ENCODE data around the gene LOX. TPM values are rescaled to one million over a fixed set of nuclear protein-coding genes. Genes with fewer than 3 reads are reported as not detected.

The LOX gene
- total RNA-seq, 1 experiment from 2014 or later, result 0.79 TPM

GRCh38 chr5:122029818-122030217, 48.2 kb downstream of the LOX start:
- Histone ChIP-seq H2BK5ac (ENCODE audit: insufficient read length, low read length) (no peak overlapping the region), H2BK20ac (ENCODE audit: low read depth, low read length, poor library complexity, severe bottlenecking) (no peak overlapping the region), H3K4me2 (ENCODE audit: insufficient read depth, insufficient read length, low read length) (no peak overlapping the region), H2BK15ac (ENCODE audit: low read depth, low read length) (no peak overlapping the region), H2BK120ac (ENCODE audit: low read depth, low read length, poor library complexity, severe bottlenecking) (no peak overlapping the region), H3K56ac (ENCODE audit: insufficient read length, low read depth, low read length) (no peak overlapping the region), H3K14ac (ENCODE audit: insufficient read depth, low read length) (no peak overlapping the region), H3K9me3 (ENCODE audit: control insufficient read depth, low read depth, low read length) (no peaks in the 10 kb centered on the region), H3K27ac (ENCODE audit: insufficient read length, low read depth, low read length) (no peak overlapping the region), H3K18ac (ENCODE audit: insufficient read length, low read depth, low read length) (no peak overlapping the region), H3K4ac (ENCODE audit: low read depth, low read length) (no peak overlapping the region), H3K79me2 (ENCODE audit: insufficient read depth, low read length) (no peaks in the 10 kb centered on the region), H3K27me3 (ENCODE audit: insufficient read depth, low read length) (no peaks in the 10 kb centered on the region), H3K79me1 (ENCODE audit: insufficient read depth, low read depth, low read length, poor library complexity, severe bottlenecking) (no peaks in the 10 kb centered on the region), H3K9ac (ENCODE audit: extremely low read depth, insufficient read length, low read length) (no peak overlapping the region), H4K91ac (ENCODE audit: insufficient read length, low read depth, low read length) (no peak overlapping the region), H2AK5ac (ENCODE audit: insufficient read length, low read length) (no peak overlapping the region), H3K23ac (ENCODE audit: insufficient read length, low read depth, low read length) (no peak overlapping the region), H2AFZ (ENCODE audit: low read length) (no peak overlapping the region), H4K8ac (replicated peaks; ENCODE audit: insufficient read length, low read depth, low read length) (no peak overlapping the region), H4K5ac (ENCODE audit: insufficient read length, low read depth, low read length) (no peak overlapping the region), H2BK12ac (ENCODE audit: insufficient read length, low read depth, low read length) (no peak overlapping the region), H3K23me2 (ENCODE audit: insufficient read length, low read depth, low read length, poor library complexity, severe bottlenecking) (no peaks in the 10 kb centered on the region), H3K4me1 (ENCODE audit: insufficient read depth, low read length) (no peaks in the 10 kb centered on the region), H4K20me1 (ENCODE audit: control insufficient read depth, insufficient read depth, insufficient read length) (no peaks in the 10 kb centered on the region), H3T11ph (ENCODE audit: low read length) (no peak overlapping the region)
- no peaks in the 10 kb centered on the region for H3K4me1 Mint-ChIP-seq
- no peak overlapping the region for H3K27ac Mint-ChIP-seq
- H3K9me3 Mint-ChIP-seq, result no peaks in the 10 kb centered on the region
- WGBS (ENCODE audit: extremely low coverage, insufficient read length, low lambda C conversion rate), result no CpG with 5 or more reads among the region's 1 CpG
- DNase-seq, result no peak
- no peak overlapping the region for H3K4me3 Mint-ChIP-seq
- H3K27me3 Mint-ChIP-seq (ENCODE audit: low read depth), result no peaks in the 10 kb centered on the region
- TF ChIP-seq, protein P1, sequence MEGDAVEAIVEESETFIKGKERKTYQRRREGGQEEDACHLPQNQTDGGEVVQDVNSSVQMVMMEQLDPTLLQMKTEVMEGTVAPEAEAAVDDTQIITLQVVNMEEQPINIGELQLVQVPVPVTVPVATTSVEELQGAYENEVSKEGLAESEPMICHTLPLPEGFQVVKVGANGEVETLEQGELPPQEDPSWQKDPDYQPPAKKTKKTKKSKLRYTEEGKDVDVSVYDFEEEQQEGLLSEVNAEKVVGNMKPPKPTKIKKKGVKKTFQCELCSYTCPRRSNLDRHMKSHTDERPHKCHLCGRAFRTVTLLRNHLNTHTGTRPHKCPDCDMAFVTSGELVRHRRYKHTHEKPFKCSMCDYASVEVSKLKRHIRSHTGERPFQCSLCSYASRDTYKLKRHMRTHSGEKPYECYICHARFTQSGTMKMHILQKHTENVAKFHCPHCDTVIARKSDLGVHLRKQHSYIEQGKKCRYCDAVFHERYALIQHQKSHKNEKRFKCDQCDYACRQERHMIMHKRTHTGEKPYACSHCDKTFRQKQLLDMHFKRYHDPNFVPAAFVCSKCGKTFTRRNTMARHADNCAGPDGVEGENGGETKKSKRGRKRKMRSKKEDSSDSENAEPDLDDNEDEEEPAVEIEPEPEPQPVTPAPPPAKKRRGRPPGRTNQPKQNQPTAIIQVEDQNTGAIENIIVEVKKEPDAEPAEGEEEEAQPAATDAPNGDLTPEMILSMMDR (conservative IDR thresholded peaks at IDR 0.05), result no peak
- H3K36me3 Mint-ChIP-seq (ENCODE audit: insufficient read depth in 1 of 3, low read depth in 3 of 3), result peaks cover 4 to 19% (median 6%) of the 10 kb centered on the region in 3 experiments; a peak in 5 of 7 replicates
